IMR-90 (cell line): Measurements from ENCODE around the gene PTGR3. TPM values are rescaled to one million over a fixed set of nuclear protein-coding genes. Genes with fewer than 3 reads are reported as not detected.

Source experiments
- ATAC-seq: fragments of 200-7000 bp; cut with Tn5 transposase; 2 replicates; pipeline ENCODE4 v1.9.1; 2020; ENCODE audit warnings: low read depth, mild to moderate bottlenecking, moderate library complexity
- BruUV-seq: library from RNA; stranded (reverse); fragments of 400-500 nt; replicated peaks from 2 replicates; lab custom pipeline; 2021; lab: Mats Ljungman, UMichigan
- CTCF ChIA-PET: fragments of 300-600 bp; formaldehyde crosslinking; extraction: SDS; loops from one replicate; lab custom pipeline; 2021; ENCODE audit warnings: antibody characterized with exemption; lab: Yijun Ruan, JAX
- POLR2A ChIA-PET: fragments of 300-600 bp; sonication (Branson Sonifier 250); formaldehyde crosslinking; loops from one replicate; lab custom pipeline; 2022; ENCODE audit warnings: antibody characterized with exemption; ENCODE audit not compliant: unreplicated experiment; lab: Charles Lee
- DNase-seq: peaks from one replicate; pipeline ENCODE4 v3.0.0; 2013
- H2AFZ ChIP-seq: replicated peaks from 2 replicates; pipeline ENCODE3; 2013; ENCODE audit warnings: low read length, mild to moderate bottlenecking; ENCODE audit not compliant: poor library complexity
- H2AK5ac ChIP-seq: 2 replicates; pipeline ENCODE4 v1.6.1; 2013; ENCODE audit warnings: low read depth, low read length, inconsistent platforms
- H2AK9ac ChIP-seq: replicated peaks from 2 replicates; pipeline ENCODE3; 2013; ENCODE audit warnings: mild to moderate bottlenecking, low read depth, low read length, moderate library complexity; ENCODE audit not compliant: poor library complexity
- H2BK120ac ChIP-seq: 2 replicates; pipeline ENCODE4 v1.6.1; 2013; ENCODE audit warnings: low read depth, low read length, inconsistent platforms
- H2BK15ac ChIP-seq: 3 replicates; pipeline ENCODE4 v1.6.1; 2013; ENCODE audit warnings: low read depth, low read length, inconsistent platforms
- H2BK20ac ChIP-seq: 2 replicates; pipeline ENCODE4 v1.6.1; 2013; ENCODE audit warnings: low read depth, mild to moderate bottlenecking, inconsistent platforms, low read length, moderate library complexity
- H2BK5ac ChIP-seq: 2 replicates; pipeline ENCODE4 v1.6.1; 2013; ENCODE audit warnings: mild to moderate bottlenecking, low read depth, low read length, inconsistent platforms; ENCODE audit not compliant: poor library complexity, severe bottlenecking
- H3K14ac ChIP-seq: replicated peaks from 2 replicates; pipeline ENCODE4 v1.6.1; 2013; ENCODE audit warnings: low read depth, low read length, inconsistent platforms
- H3K18ac ChIP-seq: 2 replicates; pipeline ENCODE4 v1.6.1; 2013; ENCODE audit warnings: low read depth, low read length, control low read depth
- H3K23ac ChIP-seq: 2 replicates; pipeline ENCODE4 v1.6.1; 2013; ENCODE audit warnings: low read depth, low read length, inconsistent platforms
- H3K27ac ChIP-seq: 2 replicates; pipeline ENCODE4 v1.5.1; 2013; ENCODE audit warnings: mild to moderate bottlenecking, control low read depth, low read length; ENCODE audit not compliant: insufficient read depth
- H3K27me3 ChIP-seq: 2 replicates; pipeline ENCODE4 v1.6.1; 2013; ENCODE audit warnings: low read length; ENCODE audit not compliant: control insufficient read depth, insufficient read depth
- H3K36me3 ChIP-seq: 2 replicates; pipeline ENCODE4 v1.6.1; 2013; ENCODE audit warnings: low read length, mixed read lengths; ENCODE audit not compliant: control insufficient read depth, insufficient read depth
- H3K4ac ChIP-seq: 2 replicates; pipeline ENCODE4 v1.6.1; 2013; ENCODE audit warnings: low read depth, low read length, inconsistent platforms
- H3K4me1 ChIP-seq: 2 replicates; pipeline ENCODE4 v1.6.1; 2013; ENCODE audit warnings: low read length, mixed read lengths; ENCODE audit not compliant: control insufficient read depth, insufficient read depth
- H3K4me2 ChIP-seq: 2 replicates; pipeline ENCODE4 v1.6.1; 2013; ENCODE audit warnings: low read depth, mild to moderate bottlenecking, control low read depth, low read length, moderate library complexity
- H3K4me3 ChIP-seq: 2 replicates; pipeline ENCODE4 v1.5.1; 2013; ENCODE audit warnings: low read depth, mild to moderate bottlenecking, control low read depth, low read length, moderate library complexity; ENCODE audit not compliant: insufficient read depth
- H3K56ac ChIP-seq: 2 replicates; pipeline ENCODE4 v1.6.1; 2013; ENCODE audit warnings: low read length, inconsistent platforms; ENCODE audit not compliant: insufficient read depth; ENCODE audit errors: extremely low read depth
- H3K79me1 ChIP-seq, 2 experiments: 2 replicates each; pipeline ENCODE4 v1.6.1; 2013; ENCODE audit warnings: low read length in 2 of 2, inconsistent platforms in 1 of 2, low read depth in 1 of 2
- H3K9ac ChIP-seq: 2 replicates; pipeline ENCODE4 v1.6.1; 2013; ENCODE audit warnings: low read depth, low read length, control low read depth
- H3K9me1 ChIP-seq: 2 replicates; pipeline ENCODE4 v1.6.1; 2013; ENCODE audit warnings: low read length, inconsistent platforms; ENCODE audit not compliant: insufficient read depth
- H3K9me3 ChIP-seq: 2 replicates; pipeline ENCODE4 v1.6.1; 2013; ENCODE audit warnings: low read length; ENCODE audit not compliant: control insufficient read depth, insufficient read depth
- H4K20me1 ChIP-seq: 2 replicates; pipeline ENCODE4 v1.6.1; 2013; ENCODE audit warnings: low read length, inconsistent platforms; ENCODE audit not compliant: insufficient read depth
- H4K5ac ChIP-seq: 2 replicates; pipeline ENCODE4 v1.6.1; 2013; ENCODE audit warnings: mild to moderate bottlenecking, low read depth, low read length, control low read depth
- H4K8ac ChIP-seq, 2 experiments: 2 replicates each; pipeline ENCODE4 v1.6.1; 2013; ENCODE audit warnings: low read depth in 2 of 2, low read length in 2 of 2, control low read depth in 1 of 2, inconsistent platforms in 1 of 2
- H4K91ac ChIP-seq: 2 replicates; pipeline ENCODE4 v1.6.1; 2013; ENCODE audit warnings: low read depth, low read length, inconsistent platforms; ENCODE audit not compliant: insufficient read depth
- ELK1 ChIP-seq: fragments of 150-350 bp; IDR thresholded peaks from 2 replicates; pipeline ENCODE4 v1.6.1; 2016; ENCODE audit warnings: low read depth, mild to moderate bottlenecking, low read length, moderate library complexity, borderline replicate concordance
- MAZ ChIP-seq: IDR thresholded peaks from 2 replicates; pipeline ENCODE4 v1.6.1; 2012; ENCODE audit warnings: low read depth, mild to moderate bottlenecking, low read length, improper control_type of control experiment, moderate library complexity, borderline replicate concordance
- WGBS, 2 experiments: methylation state at CpG; one replicate each; pipeline versions ENCODE4 v1.1.5 to v1.1.7; 2013; ENCODE audit warnings: missing lambda C conversion rate in 2 of 2; ENCODE audit not compliant: insufficient read length in 1 of 2; ENCODE audit errors: extremely low coverage in 2 of 2; 5-methylcytosine and 5-hydroxymethylcytosine counted together
- dilution Hi-C: fragments of 300-500 bp; cut with HindIII; formaldehyde crosslinking; loops from one replicate; pipeline ENCODE4 v1.14.3; 2018; ENCODE audit warnings: low sequenced_read_pairs; ENCODE audit not compliant: unreplicated experiment
- in situ Hi-C: fragments of 300-500 bp; cut with MboI; formaldehyde crosslinking; loops from 3 replicates; pipeline ENCODE4 v1.14.3; 2019; ENCODE audit warnings: low sequenced_read_pairs, inconsistent platforms, mixed read lengths
- intact Hi-C: fragments of 100-400 bp; cut with micrococcal nuclease; formaldehyde crosslinking; loops from 2 replicates; pipeline ENCODE4 v1.10.0; 2022
- polyA plus RNA-seq, 3 experiments: library from polyadenylated mRNA; depleted of rRNA; stranded (reverse); fragments of >200 nt; gene quantifications; 2 replicates each; pipeline ENCODE4 v1.2.3, GENCODE V29; 2012; ENCODE audit warnings: low replicate concordance in 1 of 3
- total RNA-seq: library from RNA; depleted of rRNA; stranded (reverse); fragments of >200 nt; gene quantifications from 2 replicates; pipeline ENCODE4 v1.2.3, GENCODE V29; 2012

The PTGR3 gene
- total and polyA plus RNA-seq, 2 of the 4 experiments (the other 2 are of a cell fraction) = 16.1 to 26.4 TPM

GRCh38 chr18:75170916-75171315 lies 38.0 kb downstream of the PTGR3 start:
- Histone ChIP-seq H2AK5ac (no peak overlapping the region), H3K27ac (no peak overlapping the region), H2AFZ (no peak overlapping the region), H3K4me3 (no peak overlapping the region), H4K91ac (no peak overlapping the region), H2BK5ac (no peak overlapping the region), H3K4ac (no peak overlapping the region), H4K8ac (no peak overlapping the region), H3K14ac (no peak overlapping the region), H3K4me1 (no peaks in the 10 kb centered on the region), H4K20me1 (no peaks in the 10 kb centered on the region), H2BK15ac (no peak overlapping the region), H2BK120ac (no peak overlapping the region), H3K4me2 (no peak overlapping the region), H3K23ac (no peak overlapping the region), H2AK9ac (no peak overlapping the region), H3K36me3 (no peaks in the 10 kb centered on the region), H3K9ac (no peak overlapping the region), H4K5ac (no peak overlapping the region), H3K79me1 (no peaks in the 10 kb centered on the region), H3K9me1 (no peaks in the 10 kb centered on the region), H3K18ac (no peak overlapping the region), H3K27me3 (peaks cover 16% of the 10 kb centered on the region), H3K56ac (no peak overlapping the region), H2BK20ac (no peak overlapping the region), H3K9me3 (peaks cover 3% of the 10 kb centered on the region; the same call in 1 of the 2 replicates)
- BruUV-seq = no TSS peak
- no peak for DNase-seq
- in situ Hi-C loops = no loop called here
- ChIA-PET POLR2A (no interaction called here), CTCF (no interaction called here)
- ATAC-seq = no peak
- TF ChIP-seq ELK1 (no peak), MAZ (no peak)
- intact Hi-C loops = no loop called here
- WGBS, 2 experiments = no CpG with 5 or more reads among the region's 11 CpGs
- dilution Hi-C loops = no loop called here
